HG03457 (cell line): ENCODE data around the gene NINJ1.

Experiments
- ATAC-seq: cut with Tn5 transposase; IDR thresholded peaks from one replicate; pipeline ENCODE4 v1.9.1; 2021; ENCODE audit warnings: moderate number of reproducible peaks; ENCODE audit not compliant: unreplicated experiment

The NINJ1 gene

GRCh38 chr9:93133681-93134014 is 403 bp downstream of the NINJ1 start:
- ATAC-seq: no peak

GRCh38 chr9:93132946-93133680 is 938 bp downstream of the NINJ1 start:
- no peak for ATAC-seq

- ATAC-seq: no peak
These were observed 1.6 kb downstream of the NINJ1 start for GRCh38 chr9:93132287-93132927.

- ATAC-seq: no peak
These were observed 2.3 kb downstream of the NINJ1 start for GRCh38 chr9:93131599-93132286.

GRCh38 chr9:93130861-93131481 is 3.1 kb downstream of the NINJ1 start:
- no peak for ATAC-seq

GRCh38 chr9:93129691-93130500 is 4.2 kb downstream of the NINJ1 start:
- no peak for ATAC-seq

GRCh38 chr9:93129286-93129685 is 4.8 kb downstream of the NINJ1 start:
- no peak for ATAC-seq

- no peak for ATAC-seq
These were observed 5.3 kb downstream of the NINJ1 start for GRCh38 chr9:93128715-93129224.

- no peak for ATAC-seq
These were observed 5.9 kb downstream of the NINJ1 start for GRCh38 chr9:93128011-93128714.

- ATAC-seq: no peak
These were observed 6.6 kb downstream of the NINJ1 start for GRCh38 chr9:93127395-93127911.

GRCh38 chr9:93126825-93127368 is 7.2 kb downstream of the NINJ1 start:
- no peak for ATAC-seq

GRCh38 chr9:93126151-93126781 is 7.8 kb downstream of the NINJ1 start:
- ATAC-seq: no peak

- ATAC-seq: no peak
These were observed 8.6 kb downstream of the NINJ1 start for GRCh38 chr9:93125331-93125894.

GRCh38 chr9:93124793-93125192 is 9.3 kb downstream of the NINJ1 start:
- no peak for ATAC-seq

GRCh38 chr9:93123561-93124283 is 10.3 kb downstream of the NINJ1 start:
- ATAC-seq: no peak

GRCh38 chr9:93122721-93123221 is 11.3 kb downstream of the NINJ1 start:
- no peak for ATAC-seq

GRCh38 chr9:93121316-93122241 is 12.5 kb downstream of the NINJ1 start:
- no peak for ATAC-seq
